NOMO-1 treated with dmso at 0.1 percent for 144 hours (cell line): ENCODE data around the gene DNAI4.

ENCODE experiments used
- DNase-seq: peaks from one replicate; lab custom pipeline; 2025; ENCODE audit not compliant: unreplicated experiment; lab: John Stamatoyannopoulos, UW

Gene DNAI4

GRCh38 chr1:66770240-66770639 is 154.4 kb downstream of the DNAI4 start:
- no peak for DNase-seq

- DNase-seq, result no peak
These were observed 155.0 kb downstream of the DNAI4 start for GRCh38 chr1:66769512-66770229.

GRCh38 chr1:66768965-66769364 is 155.7 kb downstream of the DNAI4 start:
- no peak for DNase-seq

- no peak for DNase-seq
These were observed 157.0 kb downstream of the DNAI4 start for GRCh38 chr1:66767626-66768025.

- DNase-seq, result no peak
These were observed 159.6 kb downstream of the DNAI4 start for GRCh38 chr1:66764994-66765578.
